ENCODE data around the gene SYTL3.

SYTL3 gene

DNA sequence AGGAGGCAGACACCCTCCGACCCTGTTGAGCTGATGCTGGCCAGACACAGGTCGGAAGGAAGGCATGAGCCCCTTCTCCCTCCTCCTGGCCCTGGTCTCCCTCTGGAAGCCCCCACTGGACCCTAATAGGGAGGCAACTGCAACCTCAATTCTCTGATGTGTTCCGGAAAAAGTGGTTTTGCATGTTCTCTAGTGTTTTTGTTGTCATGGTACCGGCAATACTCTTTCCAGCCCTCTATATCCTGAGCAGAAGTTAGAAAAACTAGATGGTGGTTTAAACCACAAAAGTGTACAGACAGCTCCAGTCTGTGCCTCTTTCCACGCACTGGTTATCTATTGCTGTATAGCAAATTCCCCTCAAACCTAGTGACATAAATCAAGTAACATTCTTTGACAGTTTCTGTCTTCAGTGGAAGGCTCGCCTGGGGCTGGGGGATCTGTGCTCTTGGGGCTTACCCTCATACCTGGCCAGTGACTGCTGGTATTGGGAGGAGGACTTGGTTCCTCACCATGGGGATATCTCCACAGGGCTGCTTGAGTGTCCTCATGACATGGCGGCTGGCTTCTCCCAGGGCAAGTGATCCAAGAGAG, 37.0 kb downstream of the SYTL3 start:
- TF ChIP-seq, protein P1, sequence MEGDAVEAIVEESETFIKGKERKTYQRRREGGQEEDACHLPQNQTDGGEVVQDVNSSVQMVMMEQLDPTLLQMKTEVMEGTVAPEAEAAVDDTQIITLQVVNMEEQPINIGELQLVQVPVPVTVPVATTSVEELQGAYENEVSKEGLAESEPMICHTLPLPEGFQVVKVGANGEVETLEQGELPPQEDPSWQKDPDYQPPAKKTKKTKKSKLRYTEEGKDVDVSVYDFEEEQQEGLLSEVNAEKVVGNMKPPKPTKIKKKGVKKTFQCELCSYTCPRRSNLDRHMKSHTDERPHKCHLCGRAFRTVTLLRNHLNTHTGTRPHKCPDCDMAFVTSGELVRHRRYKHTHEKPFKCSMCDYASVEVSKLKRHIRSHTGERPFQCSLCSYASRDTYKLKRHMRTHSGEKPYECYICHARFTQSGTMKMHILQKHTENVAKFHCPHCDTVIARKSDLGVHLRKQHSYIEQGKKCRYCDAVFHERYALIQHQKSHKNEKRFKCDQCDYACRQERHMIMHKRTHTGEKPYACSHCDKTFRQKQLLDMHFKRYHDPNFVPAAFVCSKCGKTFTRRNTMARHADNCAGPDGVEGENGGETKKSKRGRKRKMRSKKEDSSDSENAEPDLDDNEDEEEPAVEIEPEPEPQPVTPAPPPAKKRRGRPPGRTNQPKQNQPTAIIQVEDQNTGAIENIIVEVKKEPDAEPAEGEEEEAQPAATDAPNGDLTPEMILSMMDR (IDR thresholded peaks at IDR 0.05), result no peak

DNA sequence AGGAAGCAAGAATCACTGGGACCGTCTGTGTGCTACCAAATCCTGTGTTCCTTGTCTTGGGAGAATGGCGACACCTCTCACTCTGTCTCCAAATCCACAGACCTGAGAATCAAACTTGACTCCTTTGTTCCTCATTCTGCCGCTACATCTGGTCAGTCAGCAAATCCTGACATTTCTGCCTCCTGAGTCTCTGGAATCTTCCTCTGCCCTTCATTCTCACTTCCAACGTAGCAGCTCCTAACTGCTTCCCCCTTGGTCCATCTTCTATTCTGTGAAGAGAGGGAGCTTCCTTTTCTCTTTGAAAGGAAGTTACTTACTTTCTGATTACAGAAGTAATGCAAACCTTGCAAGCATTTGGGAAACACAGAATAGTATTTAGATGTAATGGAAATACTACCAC, 37.7 kb downstream of the SYTL3 start:
- TF ChIP-seq, protein P1 (IDR thresholded peaks at IDR 0.05), result no peak

DNA sequence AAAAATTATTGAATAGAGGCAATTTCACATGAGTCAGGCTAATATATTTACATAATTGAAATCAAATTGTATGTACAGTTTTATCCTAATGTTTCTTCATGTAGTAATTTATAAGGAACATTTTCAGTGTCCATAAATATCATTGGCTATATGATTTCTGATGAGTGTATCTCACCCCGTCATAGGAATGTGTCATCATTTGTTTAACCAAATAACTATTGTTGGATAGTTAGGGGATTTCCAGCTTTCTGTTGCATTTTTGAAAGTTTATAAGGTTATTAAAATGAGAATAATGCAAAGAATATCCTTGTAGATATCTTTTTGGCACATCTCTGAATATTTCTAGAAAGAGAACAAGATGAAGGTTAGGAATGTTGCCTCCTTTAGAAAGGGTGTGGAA, 39.0 kb downstream of the SYTL3 start:
- TF ChIP-seq, protein P1 (IDR thresholded peaks at IDR 0.05), result no peak

DNA sequence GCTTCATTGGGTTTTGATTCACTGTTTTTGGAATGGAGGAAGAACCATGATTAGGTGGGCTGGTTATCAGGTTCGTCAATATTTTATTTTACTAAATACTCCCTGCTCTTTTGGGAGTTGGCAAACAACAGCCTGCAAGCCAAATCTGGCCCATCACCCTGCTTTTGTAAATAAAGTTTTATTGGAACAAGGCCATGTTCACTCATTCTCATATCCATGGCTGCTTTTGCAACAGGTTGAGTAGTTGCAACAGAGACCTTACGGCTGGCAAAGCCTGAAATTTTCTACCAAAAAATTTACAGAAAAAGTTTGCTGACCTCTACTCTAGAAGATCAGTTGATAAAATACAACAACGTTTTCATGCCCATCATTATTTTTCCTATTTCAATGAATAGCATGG, 45.1 kb downstream of the SYTL3 start:
- TF ChIP-seq, protein P1 (IDR thresholded peaks at IDR 0.05), result no peak

DNA sequence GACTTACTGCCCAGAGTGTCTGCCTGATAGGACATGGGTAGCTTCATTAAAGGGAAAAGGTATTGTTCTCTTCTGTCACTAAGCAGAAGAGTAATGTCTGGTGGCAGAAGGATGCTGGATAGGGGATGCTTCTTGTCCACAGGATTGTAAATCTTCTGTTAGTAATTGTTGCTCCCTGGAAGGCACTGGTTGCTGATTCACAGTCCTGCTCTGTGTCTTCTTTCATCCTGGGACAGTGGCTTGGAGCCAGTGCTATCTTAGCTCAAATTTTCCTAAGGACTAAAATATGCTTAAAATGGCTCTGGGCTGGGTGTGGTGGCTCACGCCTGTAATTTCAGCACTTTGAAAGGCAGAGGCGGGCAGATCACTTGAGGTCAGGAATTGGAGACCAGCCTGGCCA, 48.0 kb downstream of the SYTL3 start:
- TF ChIP-seq, protein P1 (IDR thresholded peaks at IDR 0.05), result no peak

DNA sequence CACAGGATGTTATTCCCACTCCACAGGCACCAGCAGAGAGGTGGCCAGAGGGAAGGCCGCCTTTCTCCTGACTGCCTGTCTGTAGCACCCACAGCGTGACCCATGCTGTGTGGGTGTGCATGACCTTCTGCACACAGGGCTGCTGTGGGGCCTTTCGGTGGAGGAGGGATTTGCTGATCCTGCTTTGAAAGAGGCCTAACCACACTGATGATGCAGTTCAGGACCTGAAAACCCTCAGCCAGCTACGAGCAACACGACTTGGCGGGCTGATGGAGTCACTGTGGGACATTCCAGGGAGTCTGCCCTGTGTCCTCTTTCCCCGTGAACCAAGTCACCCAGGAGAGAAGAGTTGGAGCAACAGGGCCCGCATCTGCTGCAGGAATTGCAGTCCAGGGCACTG, 49.1 kb downstream of the SYTL3 start:
- TF ChIP-seq, protein P1 (IDR thresholded peaks at IDR 0.05), result no peak

DNA sequence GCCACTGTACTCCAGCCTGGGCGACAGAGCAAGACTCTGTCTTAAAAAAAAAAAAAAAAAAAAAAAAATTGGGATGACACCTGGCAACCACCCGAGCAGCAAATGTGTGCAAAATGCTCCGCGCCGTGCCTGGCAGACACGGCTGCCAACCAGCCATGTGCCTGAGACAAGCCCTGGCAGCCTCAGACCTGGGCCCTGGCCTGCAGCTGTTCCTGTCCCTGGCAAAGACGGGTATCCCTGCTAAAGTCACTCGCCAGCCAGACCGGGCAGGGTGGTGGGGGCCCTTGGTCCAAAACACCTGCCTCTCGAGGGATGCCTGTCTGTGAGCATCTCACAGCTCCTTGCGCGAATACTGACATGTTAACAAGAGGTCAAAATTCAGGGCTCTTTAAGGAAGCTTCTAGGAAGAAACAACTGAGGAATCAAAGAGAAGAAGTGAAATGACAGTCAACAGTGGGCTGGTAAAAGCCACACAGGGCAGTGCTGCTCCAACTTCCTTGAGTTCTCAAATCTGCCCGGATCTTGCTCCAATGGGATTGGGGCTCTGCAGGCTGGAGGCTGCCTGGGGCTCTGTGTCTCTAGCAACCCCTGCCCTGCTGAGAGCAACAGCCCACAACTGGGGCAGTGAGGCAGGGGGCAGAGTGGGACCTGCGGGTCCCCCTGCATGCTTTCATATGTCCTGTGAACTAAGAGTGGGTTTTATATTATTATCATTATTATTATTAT, 53.4 kb downstream of the SYTL3 start:
- TF ChIP-seq, protein P1 (IDR thresholded peaks at IDR 0.05), result no peak
